IPS-15b (cell line): ENCODE measurements around the gene RABEP1.
"Not testable (repeated sequence)": the region's sequence is repeated elsewhere in the genome, so short reads cannot be mapped to it uniquely, and the experiment has no call there.

Source experiments
- H3K27me3 ChIP-seq: one replicate; pipeline ENCODE4 v1.6.1; 2013; ENCODE audit warnings: low read length; ENCODE audit not compliant: control insufficient read depth, insufficient read depth
- H3K36me3 ChIP-seq: one replicate; pipeline ENCODE4 v1.6.1; 2013; ENCODE audit warnings: low read length; ENCODE audit not compliant: control insufficient read depth, insufficient read depth
- H3K4me1 ChIP-seq: one replicate; pipeline ENCODE4 v1.6.1; 2013; ENCODE audit warnings: mild to moderate bottlenecking, low read length; ENCODE audit not compliant: control insufficient read depth, insufficient read depth
- H3K4me3 ChIP-seq: one replicate; pipeline ENCODE4 v1.5.1; 2013; ENCODE audit warnings: low read depth, low read length
- H3K9ac ChIP-seq: one replicate; pipeline ENCODE4 v1.6.1; 2013; ENCODE audit warnings: low read depth, mild to moderate bottlenecking, low read length
- H3K9me3 ChIP-seq: one replicate; pipeline ENCODE4 v1.6.1; 2013; ENCODE audit warnings: mild to moderate bottlenecking, low read length; ENCODE audit not compliant: control insufficient read depth, insufficient read depth

The RABEP1 gene

DNA sequence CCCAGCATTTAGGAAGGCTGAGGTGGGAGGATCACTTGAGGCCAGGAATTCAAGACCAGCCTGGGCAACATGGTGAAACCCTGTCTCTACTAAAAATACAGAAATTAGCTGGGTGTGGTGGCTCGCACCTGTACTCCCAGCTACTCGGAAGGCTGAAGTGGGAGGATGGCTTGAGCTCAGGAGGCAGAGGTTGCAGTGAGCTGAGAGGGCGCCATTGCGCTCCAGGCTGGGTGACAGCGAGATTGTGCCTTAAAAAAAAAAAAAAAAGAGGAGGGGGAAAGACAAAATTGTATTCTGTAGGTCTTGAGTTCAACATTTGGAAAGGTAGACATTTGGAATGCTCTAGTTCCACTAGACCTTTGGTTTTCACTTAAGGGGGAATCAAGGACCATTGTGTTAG, 149.2 kb downstream of the RABEP1 start:
- H3K4me3 ChIP-seq, H3K4me1 ChIP-seq, H3K27me3 ChIP-seq, H3K9me3 ChIP-seq, H3K9ac ChIP-seq: not testable (repeated sequence)
- peaks cover 56% of the 10 kb centered on the region for H3K36me3 ChIP-seq

GRCh38 chr17:5431949-5432556, 150.0 kb downstream of the RABEP1 start:
- Histone ChIP-seq H3K9me3 (no peaks in the 10 kb centered on the region), H3K9ac (no peak overlapping the region), H3K4me1 (no peaks in the 10 kb centered on the region), H3K36me3 (peaks cover 62% of the 10 kb centered on the region), H3K27me3 (no peaks in the 10 kb centered on the region), H3K4me3 (no peak overlapping the region)

GRCh38 chr17:5434984-5435383, 152.9 kb downstream of the RABEP1 start:
- H3K4me1 ChIP-seq, result peaks cover 2% of the 10 kb centered on the region
- H3K36me3 ChIP-seq, result peaks cover 49% of the 10 kb centered on the region
- no peaks in the 10 kb centered on the region for H3K9me3 ChIP-seq
- H3K4me3 ChIP-seq, result no peak overlapping the region
- H3K9ac ChIP-seq, result no peak overlapping the region
- no peaks in the 10 kb centered on the region for H3K27me3 ChIP-seq
